HG03558 (cell line): ENCODE data around the gene RRP7A.
"Not testable (repeated sequence)": the region's sequence is repeated elsewhere in the genome, so short reads cannot be mapped to it uniquely, and the experiment has no call there.

Experiments
- ATAC-seq: cut with Tn5 transposase; IDR thresholded peaks from one replicate; pipeline ENCODE4 v1.9.1; 2021; ENCODE audit warnings: moderate number of reproducible peaks; ENCODE audit not compliant: unreplicated experiment; ENCODE audit errors: extremely low read depth

Gene RRP7A

GRCh38 chr22:42536634-42537033, 17.0 kb upstream of the RRP7A start:
- not testable (repeated sequence) for ATAC-seq

- no peak for ATAC-seq
Measured at GRCh38 chr22:42536166-42536565, 16.6 kb upstream of the RRP7A start.

GRCh38 chr22:42535082-42535731, 15.6 kb upstream of the RRP7A start:
- ATAC-seq = not testable (repeated sequence)

- ATAC-seq = no peak
Measured at GRCh38 chr22:42533638-42533977, 14.0 kb upstream of the RRP7A start.

- ATAC-seq = not testable (repeated sequence)
Measured at GRCh38 chr22:42531401-42532084, 11.9 kb upstream of the RRP7A start.

- ATAC-seq = not testable (repeated sequence)
Measured at GRCh38 chr22:42529435-42529834, 9.8 kb upstream of the RRP7A start.

GRCh38 chr22:42528591-42529307, 9.2 kb upstream of the RRP7A start:
- ATAC-seq = no peak

- no peak for ATAC-seq
Measured at GRCh38 chr22:42522546-42522945, 3.0 kb upstream of the RRP7A start.

- ATAC-seq = no peak
Measured at GRCh38 chr22:42521228-42521546, 1.6 kb upstream of the RRP7A start.

- not testable (repeated sequence) for ATAC-seq
Measured at GRCh38 chr22:42518638-42519524, 715 bp downstream of the RRP7A start.

- not testable (repeated sequence) for ATAC-seq
Measured at GRCh38 chr22:42517103-42517502, 2.5 kb downstream of the RRP7A start.

- no peak for ATAC-seq
Measured at GRCh38 chr22:42515896-42516295, 3.7 kb downstream of the RRP7A start.

GRCh38 chr22:42515304-42515703, 4.3 kb downstream of the RRP7A start:
- not testable (repeated sequence) for ATAC-seq

- ATAC-seq = not testable (repeated sequence)
Measured at GRCh38 chr22:42514331-42514730, 5.3 kb downstream of the RRP7A start.

GRCh38 chr22:42512273-42512990, 7.2 kb downstream of the RRP7A start:
- ATAC-seq = not testable (repeated sequence)

- ATAC-seq = no peak
Measured at GRCh38 chr22:42511401-42511891, 8.2 kb downstream of the RRP7A start.

GRCh38 chr22:42509548-42509947, 10.0 kb downstream of the RRP7A start:
- no peak for ATAC-seq

- ATAC-seq = not testable (repeated sequence)
Measured at GRCh38 chr22:42508975-42509364, 10.6 kb downstream of the RRP7A start.

- not testable (repeated sequence) for ATAC-seq
Measured at GRCh38 chr22:42508327-42508974, 11.1 kb downstream of the RRP7A start.
